ENCODE results near the gene ADH1B. TPM values are rescaled to one million over a fixed set of nuclear protein-coding genes. Genes with fewer than 3 reads are reported as not detected.

ADH1B gene
- total RNA-seq, 1 experiment from 2014 or later: 1.0 TPM

- TF ChIP-seq STAT6 (CRISPR knock-in tag; conservative IDR thresholded peaks at IDR 0.05; ENCODE audit: low read depth) (no peak), ZNF423 (CRISPR knock-in tag; IDR thresholded peaks at IDR 0.05) (no peak)
Measured at GRCh38 chr4:99285387-99285786, 35.8 kb downstream of the ADH1B start (continued).

- ChIA-PET POLR2A (no interaction called here), CTCF (no interaction called here)
- Mint-ChIP-seq H3K36me3 (no peaks in the 10 kb centered on the region), H3K4me1 (peaks cover 14% of the 10 kb centered on the region), H3K4me3 (no peak overlapping the region), H3K27me3 (ENCODE audit: low read depth) (no peaks in the 10 kb centered on the region), H3K9me3 (no peaks in the 10 kb centered on the region), H3K27ac (no peak overlapping the region)
- ATAC-seq: no peak
- DNase-seq (ENCODE audit: low spot score): no peak
- TF ChIP-seq USF2 (CRISPR knock-in tag; IDR thresholded peaks at IDR 0.05) (no peak), GTF2I (CRISPR knock-in tag; conservative IDR thresholded peaks at IDR 0.05) (no peak), CBFB (CRISPR knock-in tag; IDR thresholded peaks at IDR 0.05; ENCODE audit: low read depth) (no peak), AR (CRISPR knock-in tag; IDR thresholded peaks at IDR 0.05) (no peak), SP1 (CRISPR knock-in tag; conservative IDR thresholded peaks at IDR 0.05) (no peak), KAT7 (CRISPR knock-in tag; IDR thresholded peaks at IDR 0.05; ENCODE audit: borderline replicate concordance) (no peak), CREB1 (CRISPR knock-in tag; IDR thresholded peaks at IDR 0.05) (no peak), E2F1 (CRISPR knock-in tag; IDR thresholded peaks at IDR 0.05) (no peak), ZNF138 (CRISPR knock-in tag; conservative IDR thresholded peaks at IDR 0.05) (no peak), IRF2 (CRISPR knock-in tag; IDR thresholded peaks at IDR 0.05; ENCODE audit: borderline replicate concordance, low read depth) (no peak)
Measured at GRCh38 chr4:99282731-99283130, 38.5 kb downstream of the ADH1B start.

GRCh38 chr4:99281261-99281660 lies 39.9 kb downstream of the ADH1B start:
- H3K4me1 Mint-ChIP-seq: peaks cover 14% of the 10 kb centered on the region
- no peaks in the 10 kb centered on the region for H3K36me3 Mint-ChIP-seq
- H3K4me3 Mint-ChIP-seq: no peak overlapping the region
- no peaks in the 10 kb centered on the region for H3K9me3 Mint-ChIP-seq
- no peak overlapping the region for H3K27ac Mint-ChIP-seq
- POLR2A ChIA-PET: no interaction called here
- DNase-seq (ENCODE audit: low spot score) (no peak), ATAC-seq (no peak)
- TF ChIP-seq ZNF423 (CRISPR knock-in tag; IDR thresholded peaks at IDR 0.05) (no peak), JAZF1 (CRISPR knock-in tag; IDR thresholded peaks at IDR 0.05) (no peak), AFF4 (CRISPR knock-in tag; IDR thresholded peaks at IDR 0.05; ENCODE audit: borderline replicate concordance) (no peak), JUN (CRISPR knock-in tag; IDR thresholded peaks at IDR 0.05) (no peak), ZNF281 (CRISPR knock-in tag; IDR thresholded peaks at IDR 0.05) (no peak), KAT7 (CRISPR knock-in tag; IDR thresholded peaks at IDR 0.05; ENCODE audit: borderline replicate concordance) (no peak), ZNF396 (CRISPR knock-in tag; IDR thresholded peaks at IDR 0.05; ENCODE audit: borderline replicate concordance) (no peak), EMX1 (CRISPR knock-in tag; IDR thresholded peaks at IDR 0.05) (no peak), NFYB (CRISPR knock-in tag; conservative IDR thresholded peaks at IDR 0.05; ENCODE audit: low read depth) (no peak)
- CTCF ChIA-PET: no interaction called here
- no peaks in the 10 kb centered on the region for H3K27me3 Mint-ChIP-seq (ENCODE audit: low read depth)

Measured in WTC11 (cell line).